HG02943 (cell line): ENCODE results near the gene ELP2.
"Not testable (repeated sequence)": the region's sequence is repeated elsewhere in the genome, so short reads cannot be mapped to it uniquely, and the experiment has no call there.

Experiments used
- ATAC-seq: cut with Tn5 transposase; IDR thresholded peaks from one replicate; pipeline ENCODE4 v1.9.1; 2021; ENCODE audit warnings: mild to moderate bottlenecking, low read depth, moderate library complexity; ENCODE audit not compliant: unreplicated experiment

ELP2 gene

DNA sequence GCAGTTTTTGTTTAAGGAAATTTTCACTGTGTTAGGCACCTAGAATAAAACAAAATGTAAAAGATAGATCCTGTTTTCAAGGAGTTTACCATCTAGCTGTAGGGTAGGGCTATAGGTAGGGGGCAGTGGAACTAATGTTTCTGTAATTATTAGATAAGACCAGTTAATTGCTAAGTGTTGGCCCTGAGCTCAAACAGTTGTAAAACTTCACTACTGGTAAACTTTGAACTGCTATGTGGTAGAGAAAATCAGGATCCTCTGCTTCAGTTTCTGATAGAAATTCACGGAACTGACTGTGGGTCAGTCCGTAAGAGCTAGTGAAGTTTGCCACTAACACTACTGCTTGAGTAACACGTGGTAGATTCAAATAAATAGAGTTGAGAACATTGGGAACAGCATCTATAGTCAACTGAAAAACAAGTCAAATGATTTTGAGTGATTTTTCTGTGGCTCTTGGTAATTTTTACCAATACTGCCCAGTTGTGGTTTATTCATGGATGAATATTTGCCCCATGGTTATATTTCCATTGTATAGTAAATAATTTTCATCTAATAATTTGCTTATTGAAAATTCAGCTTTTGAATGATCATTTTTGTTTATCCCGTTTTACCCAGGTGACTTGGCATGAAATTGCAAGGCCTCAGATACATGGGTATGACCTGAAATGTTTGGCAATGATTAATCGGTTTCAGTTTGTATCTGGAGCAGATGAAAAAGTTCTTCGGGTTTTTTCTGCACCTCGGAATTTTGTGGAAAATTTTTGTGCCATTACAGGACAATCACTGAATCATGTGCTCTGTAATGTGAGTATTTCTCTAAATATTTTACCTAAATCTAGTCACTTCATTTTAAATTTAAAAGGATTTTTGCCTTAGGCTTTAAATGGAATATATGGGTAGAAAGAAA lies 26.4 kb downstream of the ELP2 start:
- no peak for ATAC-seq

DNA sequence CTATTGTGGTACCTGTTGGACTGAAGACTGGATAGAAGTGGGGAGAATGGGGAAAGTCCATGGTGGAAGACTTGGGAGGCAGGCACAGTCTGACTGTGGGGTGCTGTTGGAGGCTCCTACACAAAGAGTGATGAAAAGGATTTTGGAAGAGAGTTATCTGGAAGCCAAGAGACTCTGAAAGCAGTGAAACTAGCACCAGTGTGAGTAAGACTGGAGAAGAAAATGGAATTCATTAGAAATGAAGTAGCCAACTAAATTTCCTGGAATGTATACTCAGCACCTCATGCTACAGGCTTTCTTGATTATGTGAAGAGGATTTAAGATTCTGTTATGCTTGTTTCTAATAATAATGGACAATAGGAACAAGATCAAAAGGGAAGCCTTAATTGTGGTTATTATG lies 27.7 kb downstream of the ELP2 start:
- no peak for ATAC-seq

DNA sequence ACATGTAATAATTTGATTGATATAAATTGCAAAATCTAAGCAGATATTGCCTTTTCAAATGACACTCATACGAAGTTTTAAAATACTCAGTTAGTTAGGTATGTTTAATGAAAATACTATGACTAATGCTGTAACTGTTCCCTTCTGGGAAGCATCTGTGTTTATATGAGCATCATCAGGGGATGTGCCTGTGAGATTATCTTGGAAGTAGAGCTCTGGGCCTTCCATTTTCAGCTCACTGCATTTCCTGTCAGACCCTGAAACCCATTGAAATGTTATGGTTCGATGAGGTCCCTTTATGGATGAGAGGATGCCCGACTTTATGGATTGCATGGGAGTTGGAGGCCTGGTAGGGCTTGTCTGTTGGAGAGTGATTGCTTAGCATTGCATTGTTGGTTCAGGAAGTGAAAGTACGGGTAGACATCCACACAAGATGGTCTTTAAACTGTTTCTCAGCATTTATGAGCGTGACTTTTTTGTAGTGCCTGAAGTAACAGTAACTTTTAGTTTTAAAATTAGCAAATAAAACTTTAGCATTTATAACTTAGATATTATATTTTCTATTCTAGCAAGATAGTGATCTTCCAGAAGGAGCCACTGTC lies 28.7 kb downstream of the ELP2 start:
- no peak for ATAC-seq

DNA sequence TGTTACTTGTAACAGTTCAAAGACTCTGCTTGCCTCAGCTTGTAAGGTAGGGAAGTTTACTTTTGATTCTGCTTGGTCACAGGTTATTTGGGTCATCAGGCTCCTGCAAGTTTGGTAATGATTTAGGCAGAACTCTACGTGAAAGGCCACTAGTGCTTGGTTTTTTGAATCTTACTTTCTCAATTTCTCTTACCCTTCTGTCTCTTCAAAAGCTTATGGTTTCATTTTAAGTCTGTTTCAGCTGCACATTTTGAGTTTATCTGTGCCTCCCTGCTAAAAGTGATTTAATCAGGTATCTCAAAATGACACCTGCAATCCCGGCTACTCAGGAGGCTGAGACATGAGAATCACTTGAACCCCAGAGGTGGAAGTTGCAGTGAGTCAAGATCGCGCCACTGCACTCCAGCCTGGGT lies 31.3 kb downstream of the ELP2 start:
- no peak for ATAC-seq

DNA sequence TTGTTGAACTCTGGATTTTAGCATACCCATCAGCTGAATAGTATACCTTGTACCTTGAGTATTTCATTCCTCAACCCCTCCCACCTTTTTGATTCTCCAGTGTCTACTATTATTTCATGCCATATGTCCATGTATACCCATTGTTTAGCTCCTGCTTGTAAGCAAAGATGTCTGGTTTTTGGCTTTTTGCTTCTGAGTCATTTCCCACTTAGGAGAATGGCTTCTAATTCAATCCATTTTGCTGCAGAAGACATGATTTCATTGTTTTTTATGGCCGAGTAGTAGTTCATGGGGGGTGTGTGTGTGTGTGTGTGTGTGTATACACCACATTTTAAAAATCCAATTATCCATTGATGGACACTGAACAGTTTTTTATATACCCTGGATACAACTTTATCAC lies 33.3 kb downstream of the ELP2 start:
- no peak for ATAC-seq

DNA sequence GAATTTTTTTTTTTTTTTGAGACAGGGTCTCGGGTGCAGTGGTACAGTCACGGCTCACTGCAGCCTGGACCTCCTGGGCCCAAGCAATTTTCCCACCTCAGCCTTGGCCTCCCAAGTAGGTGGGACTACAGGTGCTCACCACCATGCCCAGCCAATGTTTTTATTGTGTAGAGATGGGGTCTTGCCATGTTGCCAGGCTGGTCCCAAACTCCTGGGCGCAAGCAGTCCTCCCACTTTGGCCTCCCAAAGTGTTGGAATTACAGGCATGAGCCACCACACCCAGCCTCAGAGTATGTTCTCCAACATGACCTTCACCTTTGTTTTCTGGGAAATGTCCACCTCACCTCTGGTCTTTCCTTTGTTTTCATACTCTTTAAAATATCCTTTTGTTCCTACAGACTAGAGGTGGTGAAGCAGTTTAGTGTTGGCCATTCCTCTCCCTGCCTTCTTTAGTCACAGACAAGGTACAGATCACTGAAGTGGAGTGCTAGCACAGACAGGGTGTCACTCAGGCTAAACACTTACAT lies 38.1 kb downstream of the ELP2 start:
- ATAC-seq: no peak

DNA sequence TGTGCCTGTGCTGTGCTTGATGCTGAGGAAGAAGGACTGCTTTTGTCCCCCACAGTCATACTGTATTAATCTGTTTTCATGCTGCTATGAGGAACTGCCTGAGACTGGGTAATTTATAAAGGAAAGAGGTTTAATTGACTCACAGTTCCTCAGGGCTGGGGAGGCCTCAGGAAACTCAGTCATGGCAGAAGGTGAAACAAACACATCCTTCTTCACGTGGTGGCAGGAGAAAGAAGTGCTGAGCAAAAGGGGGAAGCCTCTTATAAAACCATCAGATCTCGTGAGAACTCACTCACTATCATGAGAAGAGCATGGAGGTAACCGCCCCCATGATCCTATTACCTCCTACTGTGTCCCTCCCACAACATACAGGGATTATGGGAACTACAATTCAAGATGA lies 38.6 kb downstream of the ELP2 start:
- ATAC-seq: not testable (repeated sequence)

DNA sequence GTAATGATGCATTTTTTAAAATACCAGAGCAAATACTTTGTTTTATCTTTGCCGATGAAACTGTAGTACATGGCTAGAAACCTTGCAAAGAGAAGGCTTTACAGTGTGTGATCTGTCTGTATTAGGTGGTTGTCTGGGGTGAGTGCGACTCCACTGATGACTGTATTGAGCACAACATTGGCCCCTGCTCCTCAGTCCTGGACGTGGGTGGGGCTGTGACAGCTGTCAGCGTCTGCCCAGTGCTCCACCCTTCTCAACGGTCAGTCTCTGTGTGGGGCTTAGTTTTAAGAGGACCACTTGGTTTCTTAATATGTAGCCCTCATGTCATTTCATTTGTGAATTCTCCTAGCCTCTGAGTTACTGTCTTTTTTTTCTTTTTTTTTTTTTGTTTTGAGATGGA lies 40.2 kb downstream of the ELP2 start:
- no peak for ATAC-seq

DNA sequence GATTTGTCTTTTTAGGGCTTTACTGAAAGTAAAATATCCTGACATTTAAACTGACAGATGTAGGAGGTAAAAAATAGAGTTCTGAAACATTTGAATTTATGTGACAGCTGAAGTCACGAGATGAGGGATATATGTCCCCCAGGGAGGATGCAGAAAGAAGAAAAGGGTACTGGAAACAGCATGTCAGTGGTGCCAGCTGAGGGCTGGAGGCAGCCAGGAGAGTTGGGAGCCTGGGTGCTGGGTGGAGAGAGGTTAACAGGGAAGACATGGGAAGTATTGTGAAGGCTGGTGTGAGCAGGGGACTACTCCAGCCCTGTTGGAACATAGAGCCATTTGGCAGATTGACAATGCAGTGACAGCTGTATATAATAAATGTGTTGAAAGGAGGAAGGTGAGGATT lies 45.8 kb downstream of the ELP2 start:
- ATAC-seq: no peak

DNA sequence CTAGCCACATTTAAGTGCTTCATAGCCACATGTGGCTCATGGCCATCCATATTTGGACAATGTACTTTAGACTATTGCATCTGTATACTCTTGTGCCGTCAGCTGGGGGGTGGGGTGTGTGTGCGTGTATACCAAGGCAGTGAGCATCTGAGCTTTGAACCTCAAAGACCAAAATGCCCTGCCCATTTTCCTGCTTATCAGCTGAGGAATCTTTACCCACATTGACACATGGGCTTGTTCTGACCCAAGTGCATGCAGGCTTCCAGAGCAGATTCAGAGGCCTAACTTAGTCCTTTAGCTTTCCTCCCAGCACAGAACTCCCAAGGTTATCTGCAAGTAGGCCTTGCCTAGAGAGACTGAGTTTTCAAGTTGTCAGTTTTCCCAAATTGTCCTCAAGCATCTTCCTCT lies 46.5 kb downstream of the ELP2 start:
- no peak for ATAC-seq

DNA sequence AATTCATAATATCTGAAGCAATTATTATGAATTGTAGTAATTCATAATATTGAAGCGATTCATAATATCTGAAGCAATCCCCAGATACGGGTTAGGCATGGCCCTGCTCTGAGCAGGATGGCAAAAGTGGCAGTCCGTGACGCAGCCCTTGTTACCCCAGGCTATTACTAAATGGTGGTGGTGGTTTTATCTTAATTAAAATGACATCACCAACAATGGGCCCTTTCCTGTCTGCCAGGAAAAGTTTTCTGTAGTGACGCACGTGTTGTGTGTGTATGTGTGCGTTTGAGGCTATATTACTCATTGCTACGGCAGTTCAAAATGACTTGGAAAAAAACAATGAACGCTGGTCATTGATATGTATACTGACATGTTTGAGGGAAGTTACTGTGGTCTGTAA lies 47.0 kb downstream of the ELP2 start:
- no peak for ATAC-seq

DNA sequence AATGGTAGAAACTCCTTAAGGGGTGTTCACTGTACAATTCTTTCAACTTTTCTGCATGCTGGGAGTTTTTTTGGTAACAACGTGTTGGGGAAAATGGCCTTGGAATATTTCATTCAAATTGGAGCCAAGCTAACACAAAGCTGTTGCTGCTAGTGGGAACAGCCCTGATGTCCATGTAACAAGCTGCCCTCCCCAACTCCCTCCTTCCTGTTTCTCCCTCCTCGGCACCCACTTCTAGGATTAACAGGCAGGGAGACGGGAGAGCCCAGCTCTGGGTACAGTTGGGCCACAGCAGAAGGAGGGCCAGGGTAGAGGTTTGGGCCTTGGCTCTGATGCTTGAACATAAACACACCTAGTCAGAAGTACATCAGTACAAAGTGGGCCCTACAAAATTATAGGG lies 48.2 kb downstream of the ELP2 start:
- no peak for ATAC-seq

DNA sequence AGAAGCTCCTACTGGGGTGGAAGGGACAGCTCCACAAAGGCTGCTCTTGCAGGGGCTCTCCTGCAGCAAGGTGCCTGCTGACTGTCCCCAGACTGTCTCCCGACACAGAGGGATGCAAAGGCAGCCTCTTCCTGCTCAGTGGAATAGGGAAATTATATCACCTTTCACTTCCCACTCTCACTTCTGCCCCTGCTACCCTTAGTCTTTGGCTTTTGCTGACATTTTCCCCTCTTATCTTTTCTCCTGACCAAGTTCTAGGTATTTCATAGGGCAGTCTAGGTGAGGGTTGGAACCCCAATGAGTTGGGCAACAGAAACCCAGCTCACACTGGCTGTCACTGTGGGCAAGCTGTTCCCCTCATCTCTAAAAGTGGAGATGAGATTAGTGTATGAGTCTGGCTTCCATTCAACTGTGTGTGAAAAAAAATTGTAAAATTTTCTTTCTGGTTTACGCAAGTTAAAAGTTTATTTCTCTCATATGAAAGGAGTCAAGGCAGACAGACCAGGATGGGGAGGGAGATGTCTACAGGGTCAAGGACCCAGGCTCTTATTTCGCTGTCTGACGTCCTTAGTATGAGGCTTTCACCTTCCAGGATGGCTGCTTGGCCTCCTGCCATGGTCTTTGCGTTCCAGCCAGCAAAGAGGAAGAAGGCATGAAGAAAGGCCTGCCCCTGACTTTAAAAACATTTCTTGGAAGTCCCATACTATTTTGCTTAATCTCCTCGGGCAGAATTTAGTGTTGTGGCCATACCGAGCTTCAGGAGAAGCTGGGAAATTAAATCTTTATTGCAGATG lies 50.1 kb downstream of the ELP2 start:
- no peak for ATAC-seq

DNA sequence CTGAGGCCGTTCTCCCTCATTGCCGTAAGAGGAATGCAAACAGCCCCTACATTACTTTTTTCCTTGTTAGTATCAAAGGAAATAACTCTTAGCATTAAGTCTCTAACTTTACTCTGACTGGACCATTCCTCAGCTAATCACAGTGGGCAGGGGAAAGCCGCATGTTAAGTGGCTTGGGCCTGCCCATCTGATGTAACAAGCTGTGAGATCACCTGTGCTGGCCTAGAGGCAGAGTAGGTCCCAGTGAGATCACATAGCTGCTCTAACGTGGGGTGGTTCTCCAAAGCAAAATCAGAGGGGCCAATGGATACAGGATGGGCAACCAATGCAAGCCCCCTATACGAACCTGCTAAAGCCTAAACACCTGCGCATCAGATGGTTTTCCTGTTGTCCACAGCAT lies 51.7 kb downstream of the ELP2 start:
- no peak for ATAC-seq

DNA sequence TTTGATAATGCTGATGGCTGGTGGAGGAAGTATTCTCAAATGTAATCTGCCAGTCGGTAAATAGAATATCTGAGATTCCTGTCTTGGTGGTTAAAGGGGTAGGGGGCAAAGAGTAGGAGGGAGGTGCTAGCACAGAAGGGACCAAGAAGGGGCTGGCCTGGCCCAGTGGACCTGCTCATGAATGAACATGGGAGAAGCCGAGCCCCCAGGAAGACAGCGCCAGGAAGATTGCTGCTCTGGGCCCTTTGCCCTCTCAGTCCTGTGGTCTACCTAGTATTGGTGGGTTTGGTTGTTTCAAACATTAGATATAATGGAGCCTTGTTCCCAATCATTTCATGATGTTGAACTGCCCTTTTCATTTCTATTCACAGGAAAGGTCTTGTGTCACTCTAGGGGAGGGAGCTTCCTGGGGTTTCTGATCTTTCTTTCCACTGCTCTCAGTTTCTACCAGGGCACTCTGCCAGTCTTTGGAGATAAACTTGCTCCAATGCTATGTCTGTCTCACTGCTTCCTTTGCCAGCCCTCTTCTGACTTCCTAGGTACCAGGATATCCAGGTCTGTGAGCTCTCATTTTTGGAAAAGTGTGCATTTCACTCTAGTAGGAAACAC lies 52.3 kb downstream of the ELP2 start:
- ATAC-seq: no peak

DNA sequence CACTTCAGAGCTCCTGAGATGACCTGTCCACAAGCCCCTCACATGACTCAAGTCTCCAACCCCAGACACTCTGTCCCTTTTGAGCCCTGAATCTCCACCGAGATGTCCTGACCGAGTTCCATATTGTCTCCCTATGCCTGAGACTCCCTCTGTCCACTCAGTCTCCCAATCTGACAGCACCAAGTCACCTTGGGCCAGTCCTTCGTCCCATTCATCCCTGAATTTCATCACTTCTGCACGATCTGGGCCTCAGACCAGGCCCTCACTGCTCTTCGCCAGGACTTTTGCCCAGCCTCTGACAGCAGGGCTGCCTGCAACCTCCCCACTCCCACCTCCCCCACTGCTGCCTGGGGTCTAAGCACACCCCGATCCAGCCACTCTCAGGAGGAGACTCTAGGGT lies 53.3 kb downstream of the ELP2 start:
- ATAC-seq: no peak

DNA sequence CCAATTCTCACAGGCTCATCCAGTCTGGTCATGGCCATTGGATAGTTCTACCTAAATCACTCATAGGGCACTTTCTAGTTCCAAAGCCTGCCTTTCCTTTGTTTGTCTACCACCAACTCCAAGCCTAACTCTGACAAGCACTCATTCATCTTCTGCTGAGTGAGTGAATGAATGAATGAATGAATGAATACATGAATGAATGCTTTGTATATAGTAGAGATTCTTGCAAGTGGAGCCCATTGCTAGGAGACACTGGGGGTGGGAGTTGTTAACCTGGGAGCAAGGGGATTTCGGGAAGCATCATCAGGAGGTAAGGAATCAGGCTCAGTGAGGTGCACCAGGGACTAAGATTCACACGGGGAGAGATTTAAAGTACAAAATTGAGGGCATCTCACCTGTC lies 54.3 kb downstream of the ELP2 start:
- ATAC-seq: no peak

DNA sequence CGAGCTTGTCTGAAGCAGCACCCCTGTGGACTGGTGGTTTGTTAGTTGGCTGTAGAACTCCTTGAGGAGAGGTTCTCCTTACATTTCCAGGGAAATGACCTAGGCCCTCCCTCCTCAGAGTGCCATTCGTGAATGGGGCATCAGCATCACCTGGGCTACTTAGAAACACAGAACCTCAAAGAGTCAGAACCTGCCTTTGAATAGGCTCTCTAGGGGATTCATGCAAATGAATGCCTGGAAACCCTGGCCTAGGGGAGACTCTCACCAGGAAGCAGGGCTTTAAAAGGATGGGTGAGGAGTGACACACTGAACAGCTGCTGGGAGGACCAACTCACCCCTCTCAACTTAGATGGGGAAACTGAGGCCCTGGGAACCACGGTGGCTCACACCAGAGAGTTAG lies 55.5 kb downstream of the ELP2 start:
- ATAC-seq: no peak

DNA sequence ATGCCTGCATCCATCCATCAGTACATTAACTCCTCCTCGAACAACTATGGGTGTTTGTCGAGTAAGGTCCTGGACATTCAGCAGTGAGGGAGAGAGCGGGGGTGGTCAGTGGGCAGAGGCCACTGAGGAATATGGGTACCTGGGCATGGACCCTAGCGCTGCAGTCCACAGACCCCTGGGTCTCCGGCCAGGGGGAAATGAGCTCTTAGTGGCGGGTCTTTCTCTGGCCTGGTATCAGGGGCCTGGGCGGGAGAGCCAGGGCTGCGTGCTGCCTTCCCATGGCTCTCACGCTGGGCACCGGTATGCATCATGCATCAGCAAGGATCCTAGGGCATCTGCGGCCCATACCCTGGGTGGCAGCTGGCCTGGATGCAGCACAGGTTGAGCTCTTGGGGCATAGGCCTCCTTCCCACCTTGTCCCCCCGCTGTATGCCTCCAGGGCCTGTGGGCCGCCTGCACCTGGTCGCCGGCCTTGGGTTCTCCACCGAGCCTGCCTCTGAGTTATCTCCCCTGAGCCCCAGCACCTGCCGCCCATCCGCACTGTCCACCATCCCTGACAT lies 56.3 kb downstream of the ELP2 start:
- no peak for ATAC-seq

DNA sequence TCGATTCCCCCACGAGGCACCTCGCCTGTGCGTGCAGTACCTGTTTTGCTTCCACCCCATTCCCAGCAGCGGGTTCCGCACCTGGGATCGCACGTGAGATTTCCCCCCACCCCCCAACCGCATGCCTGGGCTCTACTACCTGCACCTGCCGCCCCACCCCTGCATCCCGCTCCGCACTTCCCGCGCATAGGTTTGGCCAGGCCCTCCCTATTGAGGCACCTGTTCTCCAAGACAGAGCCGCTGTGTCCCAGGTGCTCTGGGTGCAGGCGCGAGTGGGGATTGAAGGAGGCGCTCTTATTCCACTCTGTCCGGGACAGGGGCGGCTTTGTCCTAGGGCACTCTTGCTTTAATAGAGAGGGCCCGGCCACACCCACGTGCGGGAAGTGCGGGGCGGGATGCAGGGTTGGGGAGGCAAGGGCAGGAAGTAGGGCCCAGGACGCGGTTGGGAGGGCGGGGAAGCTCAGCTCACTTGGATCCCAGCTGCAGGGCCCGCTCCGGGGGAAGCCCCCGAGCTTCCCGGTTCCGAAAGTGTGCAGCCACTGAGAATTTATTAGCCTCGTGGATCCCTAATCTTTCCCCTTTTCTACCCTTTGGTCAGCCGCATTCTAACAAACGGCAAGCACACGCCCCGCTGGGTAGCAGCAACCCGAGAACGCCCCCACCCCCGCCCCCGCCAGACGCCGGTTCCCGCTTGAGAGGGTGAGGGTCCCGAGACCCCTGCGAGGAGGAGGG lies 56.9 kb downstream of the ELP2 start:
- no peak for ATAC-seq
